Aorta (tissue), 5 donors: ENCODE results near the gene ITGA11. TPM values are rescaled to one million over a fixed set of nuclear protein-coding genes. Genes with fewer than 3 reads are reported as not detected.

ENCODE experiments used
- ATAC-seq: fragments of 200-7000 bp; cut with Tn5 transposase; one replicate; pipeline ENCODE4 v1.9.1; 2022; ENCODE audit warnings: moderate library complexity; ENCODE audit not compliant: low FRiP score
- DNase-seq, 2 donors: peaks; one replicate each; pipeline ENCODE4 v3.0.0-alpha.2; 2020
- H3K27ac ChIP-seq, 2 donors: one replicate each; pipeline ENCODE4 v1.5.1; 2013; ENCODE audit warnings: low read length in 2 of 2, mild to moderate bottlenecking in 2 of 2, moderate library complexity in 2 of 2, control low read depth in 1 of 2, inconsistent platforms in 1 of 2, low read depth in 1 of 2
- H3K27me3 ChIP-seq, 2 donors: one replicate each; pipeline ENCODE4 v1.6.1; 2013; ENCODE audit warnings: control low read depth in 1 of 2, low read length in 1 of 2, mild to moderate bottlenecking in 1 of 2, moderate library complexity in 1 of 2; ENCODE audit not compliant: insufficient read depth in 2 of 2, control insufficient read depth in 1 of 2
- H3K36me3 ChIP-seq, 2 donors: one replicate each; pipeline ENCODE4 v1.6.1; 2013; ENCODE audit warnings: control low read depth in 1 of 2, low read length in 1 of 2, mild to moderate bottlenecking in 1 of 2; ENCODE audit not compliant: insufficient read depth in 2 of 2, control insufficient read depth in 1 of 2
- H3K4me1 ChIP-seq, 2 donors: one replicate each; pipeline ENCODE4 v1.6.1; 2013; ENCODE audit warnings: low read length in 2 of 2, control low read depth in 1 of 2, mild to moderate bottlenecking in 1 of 2, moderate library complexity in 1 of 2; ENCODE audit not compliant: insufficient read depth in 2 of 2, control insufficient read depth in 1 of 2
- H3K4me3 ChIP-seq, 2 donors: one replicate each; pipeline ENCODE4 v1.5.1; 2013; ENCODE audit warnings: low read length in 2 of 2, control low read depth in 1 of 2, mild to moderate bottlenecking in 1 of 2
- H3K9me3 ChIP-seq: one replicate; pipeline ENCODE4 v1.6.1; 2013; ENCODE audit warnings: mild to moderate bottlenecking, low read length; ENCODE audit not compliant: control insufficient read depth
- WGBS, 2 donors: extraction: QIAGEN DNeasy Blood & Tissue Kit; methylation state at CpG; one replicate each; pipeline ENCODE4 v1.1.7; 2013; 5-methylcytosine and 5-hydroxymethylcytosine counted together
- intact Hi-C, 2 donors: fragments of 100-400 bp; cut with DNase I; formaldehyde crosslinking; loops; one replicate each; pipeline versions ENCODE4 v1.14.2 to v1.15.0; 2022
- polyA plus RNA-seq, 2 donors: library from polyadenylated mRNA; stranded (reverse); fragments of 200-250 nt; gene quantifications; one replicate each; pipeline ENCODE4 v1.2.3, GENCODE V29; 2013
- total RNA-seq, 2 donors: library from RNA; stranded (reverse); fragmentation: NEBNext Ultra II Directional; extraction: Animal tissue kit (Norgen Biotek cat#: 25700); gene quantifications; one replicate each; pipeline ENCODE4 v1.2.1, GENCODE V29; 2021
- donor health status: healthy with polysubstance abuse.
- donor health status: Bipolar disorder and iron deficiency.
- donor health status: DM: no; HTN: no; CAD: no.
- donor health status: DM: no; HTN: no; CAD: no.
- donor health status: DM: yes; HTN: yes; CAD: no.

Gene ITGA11
- total and polyA plus RNA-seq, 4 donors = 21.4 to 154 (median 107) TPM

DNA sequence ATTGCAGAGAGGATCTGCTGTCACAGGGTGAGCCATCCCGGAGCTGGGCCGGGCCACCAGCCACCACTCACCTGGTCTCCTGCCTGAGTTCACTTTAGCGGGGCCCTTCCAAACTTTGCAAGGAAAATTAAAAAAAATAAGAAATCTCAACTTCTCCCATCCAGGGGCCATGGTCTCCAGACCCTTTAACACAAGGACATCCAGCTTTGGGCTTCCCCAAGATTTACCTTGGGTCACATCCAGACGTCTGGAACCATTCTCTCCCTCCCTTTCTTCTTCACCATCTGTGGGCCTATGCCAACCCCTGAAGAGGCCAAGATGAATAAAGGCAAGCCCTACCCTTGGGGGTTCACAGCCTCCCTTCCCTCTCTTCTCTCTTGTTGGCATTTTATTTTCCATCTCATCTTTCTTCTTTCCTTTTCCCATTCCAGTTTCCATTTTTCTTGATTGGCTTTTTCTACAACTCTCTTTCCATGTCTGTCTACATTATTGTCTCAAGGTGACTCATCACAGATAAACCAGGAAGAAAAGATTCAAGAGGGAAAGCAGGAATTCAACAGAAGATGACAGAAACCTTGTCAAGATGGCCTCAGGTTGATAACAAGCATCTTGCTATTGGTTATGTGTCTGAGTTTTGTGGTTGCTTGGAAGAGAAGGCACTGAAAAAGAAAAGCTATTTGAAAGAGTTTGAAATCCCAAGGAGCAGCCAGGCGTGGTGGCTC is 49.5 kb downstream of the ITGA11 start:
- Histone ChIP-seq H3K4me1 (peaks cover 0 to 3% of the 10 kb centered on the region in 2 donors), H3K27ac (no peak overlapping the region), H3K36me3 (no peaks in the 10 kb centered on the region), H3K27me3 (no peaks in the 10 kb centered on the region), H3K9me3 (no peaks in the 10 kb centered on the region), H3K4me3 (no peak overlapping the region)
- no peak for ATAC-seq
- intact Hi-C loops = loop anchor here in 1 of 2 donors (5.0 kb wide), 1 partner anchor 75 kb away; no protein-coding TSS in a partner anchor
- WGBS, 2 donors = 79 to 81% methylated on average over 5 of the region's 5 CpGs
- DNase-seq = no peak

DNA sequence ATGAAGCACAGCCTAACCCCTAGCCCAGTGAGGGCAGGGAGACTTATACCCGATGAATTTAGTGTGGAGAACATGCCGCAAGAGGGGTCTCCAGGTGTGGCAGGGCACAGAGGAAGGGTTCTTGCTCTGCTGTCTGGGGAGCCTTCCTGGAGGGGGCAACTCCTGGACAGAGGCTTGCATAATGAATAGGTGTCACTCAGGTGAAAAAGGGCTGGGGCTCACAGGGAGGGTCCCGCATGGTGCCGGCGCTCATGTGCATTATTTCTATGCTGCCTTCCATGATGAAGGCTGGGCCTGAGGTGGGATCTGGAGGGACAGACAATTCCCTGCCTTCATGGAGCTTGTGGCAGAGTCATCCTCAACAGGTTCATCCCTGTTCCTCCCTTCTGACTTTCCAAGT is 51.5 kb downstream of the ITGA11 start:
- 97% methylated on average over 5 of the region's 5 CpGs for WGBS, 2 donors
- Histone ChIP-seq H3K27me3 (no peaks in the 10 kb centered on the region), H3K36me3 (no peaks in the 10 kb centered on the region), H3K4me1 (peaks cover 0 to 4% of the 10 kb centered on the region in 2 donors), H3K4me3 (no peak overlapping the region), H3K27ac (no peak overlapping the region), H3K9me3 (no peaks in the 10 kb centered on the region)
- no peak for DNase-seq
- intact Hi-C loops = loop anchor here in 1 of 2 donors (5.0 kb wide), 1 partner anchor 73 kb away; no protein-coding TSS in a partner anchor
- ATAC-seq = no peak

DNA sequence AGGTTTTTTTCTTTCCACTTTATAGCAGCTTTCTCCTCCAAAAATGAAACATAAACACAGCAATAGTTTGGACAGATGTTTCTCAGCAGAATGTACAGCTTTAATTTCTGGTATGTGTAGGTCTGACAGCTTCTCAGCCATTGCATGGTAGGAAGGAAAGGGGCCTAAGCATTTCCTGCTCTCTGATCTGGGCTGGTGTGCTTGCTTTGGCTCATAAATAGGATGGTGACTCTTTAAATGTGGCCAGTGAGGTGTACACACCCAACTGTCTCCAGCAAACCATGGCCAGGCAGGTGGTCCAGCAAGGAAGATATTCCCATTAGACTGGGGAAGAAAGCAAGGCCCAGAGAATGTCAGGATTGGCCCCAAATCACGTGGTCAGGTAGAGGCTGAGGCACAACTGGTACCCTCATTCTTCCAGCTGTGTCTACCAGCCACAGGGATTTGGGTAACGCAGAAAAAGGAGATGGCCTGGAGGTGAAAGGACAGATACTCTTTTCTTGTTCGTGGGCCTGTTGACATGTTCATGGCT is 52.1 kb downstream of the ITGA11 start:
- intact Hi-C loops = loop anchor here (5.0 kb wide), 2 partner anchors 68 to 73 kb away; no protein-coding TSS in a partner anchor
- peaks cover 0 to 4% of the 10 kb centered on the region in 2 donors for H3K4me1 ChIP-seq
- DNase-seq = no peak
- no peaks in the 10 kb centered on the region for H3K27me3 ChIP-seq
- ATAC-seq = no peak
- WGBS, 2 donors = 89 to 90% methylated on average over 3 of the region's 3 CpGs
- H3K27ac ChIP-seq = no peak overlapping the region
- no peaks in the 10 kb centered on the region for H3K9me3 ChIP-seq
- H3K36me3 ChIP-seq = no peaks in the 10 kb centered on the region
- no peak overlapping the region for H3K4me3 ChIP-seq

DNA sequence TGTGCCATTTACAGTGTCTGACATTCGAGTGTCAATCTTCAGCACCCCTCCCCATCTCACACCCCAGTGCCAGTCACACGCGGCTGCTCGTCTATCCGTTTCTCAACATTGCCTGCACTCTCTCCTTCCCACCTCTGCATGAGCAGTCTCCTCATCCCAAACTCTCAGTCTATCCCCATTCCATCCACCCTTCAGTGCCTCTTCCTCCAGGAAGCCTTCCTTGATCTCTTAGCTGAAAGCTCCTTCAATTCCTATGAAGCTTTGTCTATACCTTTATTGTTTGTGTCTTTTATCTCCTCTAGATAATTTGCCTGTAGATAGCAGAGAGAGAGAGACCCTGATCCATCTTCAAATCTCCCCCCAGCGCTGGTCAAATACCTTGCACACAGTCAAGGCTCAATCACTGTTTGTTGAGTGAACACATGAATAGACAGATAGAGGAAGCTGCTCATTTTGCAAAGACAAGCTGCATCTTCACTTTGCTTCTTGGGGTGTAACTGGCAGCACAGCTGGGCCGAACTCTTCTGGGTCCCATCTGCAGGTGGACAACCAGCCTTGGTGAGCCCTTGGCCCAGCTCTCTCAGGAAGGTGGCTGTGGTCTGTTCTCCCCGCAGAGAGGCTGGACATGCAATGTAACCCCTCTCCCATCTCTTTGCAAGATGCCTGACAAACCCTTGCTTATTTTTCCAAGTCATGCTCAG is 52.8 kb downstream of the ITGA11 start:
- Histone ChIP-seq H3K27me3 (no peaks in the 10 kb centered on the region), H3K9me3 (no peaks in the 10 kb centered on the region), H3K4me1 (peaks cover 0 to 2% of the 10 kb centered on the region in 2 donors), H3K27ac (no peak overlapping the region), H3K36me3 (peaks cover 0 to 1% of the 10 kb centered on the region in 2 donors), H3K4me3 (no peak overlapping the region)
- no peak for ATAC-seq
- 93 to 95% methylated on average over 8 of the region's 8 CpGs for WGBS, 2 donors
- DNase-seq = no peak
- intact Hi-C loops = loop anchor here in 1 of 2 donors (5.0 kb wide), 1 partner anchor 67 kb away; no protein-coding TSS in a partner anchor

DNA sequence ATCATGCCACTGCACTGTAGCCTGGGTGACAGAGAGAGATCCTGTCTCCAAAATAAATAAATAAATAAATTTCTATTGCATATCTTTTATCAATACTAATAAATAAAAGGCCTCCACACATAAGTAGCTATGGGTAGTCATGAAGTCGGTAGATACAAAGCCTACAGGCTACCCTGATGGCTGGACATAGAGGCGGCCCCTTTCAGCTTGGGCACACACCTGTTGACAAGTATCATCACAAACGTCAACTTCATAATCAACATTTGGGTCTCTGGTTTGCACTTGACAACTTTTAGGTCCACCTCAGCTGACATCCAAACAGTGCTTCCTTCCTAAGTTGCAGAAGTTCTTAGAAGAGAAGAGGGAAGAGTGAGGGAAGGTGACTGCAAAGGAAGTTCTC is 53.4 kb downstream of the ITGA11 start:
- no peaks in the 10 kb centered on the region for H3K27me3 ChIP-seq
- peaks cover 0 to 1% of the 10 kb centered on the region in 2 donors for H3K36me3 ChIP-seq
- H3K4me3 ChIP-seq = no peak overlapping the region
- no peaks in the 10 kb centered on the region for H3K9me3 ChIP-seq
- peaks cover 0 to 2% of the 10 kb centered on the region in 2 donors for H3K4me1 ChIP-seq
- 91 to 95% methylated on average over 3 of the region's 3 CpGs for WGBS, 2 donors
- intact Hi-C loops = loop anchor here in 1 of 2 donors (5.0 kb wide), 1 partner anchor 66 kb away; no protein-coding TSS in a partner anchor
- ATAC-seq = no peak
- DNase-seq = no peak
- H3K27ac ChIP-seq = no peak overlapping the region

DNA sequence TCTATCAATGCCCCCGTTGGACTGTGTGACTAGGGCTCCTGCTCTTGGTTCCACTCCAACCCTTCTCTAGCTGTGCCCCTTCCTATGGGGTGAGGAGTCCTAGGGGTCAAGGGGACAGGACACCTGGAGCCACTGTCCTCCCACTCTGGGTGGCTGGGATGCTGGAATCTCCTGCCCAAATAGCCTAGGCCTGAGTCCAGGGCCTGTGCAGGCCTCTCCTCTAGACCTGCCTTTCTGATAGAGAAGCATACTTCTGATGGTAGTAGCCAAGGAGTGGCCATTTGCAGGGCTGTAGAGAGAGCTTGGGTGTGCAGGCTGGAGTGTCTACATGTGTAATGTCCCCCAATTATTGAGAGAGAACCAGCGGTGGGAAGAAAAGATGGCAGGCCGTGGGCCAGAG is 54.2 kb downstream of the ITGA11 start:
- ATAC-seq (no peak), DNase-seq (no peak)
- Histone ChIP-seq H3K4me1 (peaks cover 0 to 2% of the 10 kb centered on the region in 2 donors), H3K4me3 (no peak overlapping the region), H3K36me3 (peaks cover 0 to 1% of the 10 kb centered on the region in 2 donors), H3K27me3 (no peaks in the 10 kb centered on the region), H3K9me3 (no peaks in the 10 kb centered on the region), H3K27ac (no peak overlapping the region)
- 90 to 92% methylated on average over 3 of the region's 3 CpGs for WGBS, 2 donors
- intact Hi-C loops = loop anchor here in 1 of 2 donors (5.0 kb wide), 1 partner anchor 65 kb away; no protein-coding TSS in a partner anchor

DNA sequence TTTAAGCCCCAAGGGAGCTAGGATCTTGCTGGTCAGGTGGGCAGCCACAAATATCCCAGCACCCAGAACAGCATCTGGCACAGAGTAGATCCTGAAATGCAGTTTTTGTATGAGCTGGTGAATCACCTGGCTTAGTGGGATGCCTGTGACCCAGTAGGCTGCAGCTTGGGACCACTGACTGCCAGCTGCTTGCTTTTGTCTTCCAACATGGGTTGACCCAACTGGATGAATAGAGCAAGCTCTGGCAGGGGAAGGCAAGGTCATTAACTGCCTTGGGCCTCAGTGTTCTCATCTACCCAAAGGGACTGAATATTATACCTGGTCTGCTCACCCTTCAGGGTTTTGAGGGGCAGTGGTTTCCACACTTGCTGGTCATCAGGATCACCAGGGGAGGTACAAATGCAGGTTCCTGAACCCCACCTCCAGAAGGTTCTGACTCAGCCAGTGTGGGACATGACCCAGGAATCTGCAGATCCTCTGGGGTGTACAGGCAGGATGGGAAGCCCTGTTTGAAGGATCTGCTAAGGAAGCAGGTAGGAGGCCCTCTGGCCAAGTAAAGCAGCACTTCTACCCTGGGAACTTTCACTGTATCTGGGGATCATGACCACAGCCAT is 55.4 kb downstream of the ITGA11 start:
- no peak for ATAC-seq
- DNase-seq = no peak
- intact Hi-C loops = loop anchor here in 1 of 2 donors (5.0 kb wide), 1 partner anchor 64 kb away; no protein-coding TSS in a partner anchor
- H3K27me3 ChIP-seq = no peaks in the 10 kb centered on the region
- H3K36me3 ChIP-seq = peaks cover 0 to 1% of the 10 kb centered on the region in 2 donors
- H3K4me3 ChIP-seq = no peak overlapping the region
- no peaks in the 10 kb centered on the region for H3K9me3 ChIP-seq
- no peak overlapping the region for H3K27ac ChIP-seq
- peaks cover 0 to 2% of the 10 kb centered on the region in 2 donors for H3K4me1 ChIP-seq

DNA sequence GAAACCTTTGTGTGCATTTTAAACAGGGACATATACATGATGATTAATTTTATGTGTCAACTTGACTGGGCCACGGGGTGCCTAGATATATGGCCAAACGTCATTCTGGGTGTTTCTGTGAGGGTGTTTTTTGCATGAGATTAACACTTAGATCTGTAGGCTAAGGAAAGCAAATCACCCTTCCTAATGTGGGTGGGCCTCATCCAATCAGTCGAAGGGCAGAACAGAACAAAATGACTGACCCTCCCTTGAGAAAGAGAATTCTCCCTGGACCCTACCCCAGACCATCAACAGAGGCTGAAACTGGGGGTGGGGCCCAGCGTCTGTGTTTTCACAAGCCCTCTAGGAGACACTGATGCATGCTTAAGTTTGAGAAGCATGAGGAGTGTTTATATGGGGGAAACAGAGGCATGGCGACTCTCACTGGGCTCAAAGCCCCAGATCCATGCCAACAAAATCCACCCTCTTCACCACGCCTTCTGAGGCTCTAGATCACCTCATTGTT is 56.2 kb downstream of the ITGA11 start:
- 92 to 96% methylated on average over 6 of the region's 6 CpGs for WGBS, 2 donors
- no peak for ATAC-seq
- peaks cover 0 to 2% of the 10 kb centered on the region in 2 donors for H3K4me1 ChIP-seq
- intact Hi-C loops = loop anchor here in 1 of 2 donors (5.0 kb wide), 1 partner anchor 63 kb away; no protein-coding TSS in a partner anchor
- peaks cover 0 to 1% of the 10 kb centered on the region in 2 donors for H3K36me3 ChIP-seq
- DNase-seq = no peak
- H3K27me3 ChIP-seq = no peaks in the 10 kb centered on the region
- H3K27ac ChIP-seq = no peak overlapping the region
- H3K4me3 ChIP-seq = no peak overlapping the region
- H3K9me3 ChIP-seq = no peaks in the 10 kb centered on the region
